Liver (tissue), 9 donors: ENCODE results near the gene CALY. TPM values are rescaled to one million over a fixed set of nuclear protein-coding genes. Genes with fewer than 3 reads are reported as not detected.
A peak's percentile ranks its signal among the peaks of the same experiment; 100 is the strongest.

ENCODE experiments used
- DNase-seq: peaks from one replicate; pipeline ENCODE4 v3.0.0-alpha.2; 2017; ENCODE audit warnings: low spot score
- H3K27ac ChIP-seq, 2 donors: one replicate each; pipeline ENCODE4 v1.7.0; 2013; ENCODE audit warnings: inconsistent platforms in 2 of 2, low read length in 2 of 2, control low read depth in 1 of 2, low read depth in 1 of 2, mild to moderate bottlenecking in 1 of 2
- H3K27me3 ChIP-seq, 4 donors: one replicate each; pipeline versions ENCODE4 v1.6.1 to v1.7.0; 2013; ENCODE audit warnings: low read length in 3 of 4, inconsistent platforms in 1 of 4, mild to moderate bottlenecking in 1 of 4, moderate library complexity in 1 of 4; ENCODE audit not compliant: control insufficient read depth in 4 of 4, insufficient read depth in 4 of 4
- H3K36me3 ChIP-seq, 4 donors: one replicate each; pipeline versions ENCODE4 v1.6.1 to v1.7.0; 2013; ENCODE audit warnings: low read length in 3 of 4, mild to moderate bottlenecking in 3 of 4, low read depth in 1 of 4, moderate library complexity in 1 of 4; ENCODE audit not compliant: control insufficient read depth in 4 of 4, insufficient read depth in 3 of 4
- H3K4me1 ChIP-seq, 4 donors: one replicate each; pipeline versions ENCODE4 v1.6.1 to v1.7.0; 2013; ENCODE audit warnings: low read length in 3 of 4, mild to moderate bottlenecking in 3 of 4, moderate library complexity in 1 of 4; ENCODE audit not compliant: control insufficient read depth in 4 of 4, insufficient read depth in 4 of 4
- H3K4me3 ChIP-seq, 3 donors: one replicate each; pipeline versions ENCODE4 v1.6.1 to v1.7.0; 2013; ENCODE audit warnings: low read length in 3 of 3, control low read depth in 1 of 3, low read depth in 1 of 3, mild to moderate bottlenecking in 1 of 3
- H3K9ac ChIP-seq, 2 donors: one replicate each; pipeline ENCODE4 v1.7.0; 2013; ENCODE audit warnings: low read length in 2 of 2, mild to moderate bottlenecking in 2 of 2, moderate library complexity in 2 of 2, control low read depth in 1 of 2, low read depth in 1 of 2
- H3K9me3 ChIP-seq, 4 donors: one replicate each; pipeline versions ENCODE4 v1.6.1 to v1.7.0; 2013; ENCODE audit warnings: low read length in 3 of 4; ENCODE audit not compliant: control insufficient read depth in 4 of 4
- CTCF ChIP-seq: fragments of 150-350 bp; IDR thresholded peaks from 2 replicates; pipeline ENCODE4 v1.5.1; 2017; ENCODE audit warnings: improper control_type of control experiment, low read depth, low read length; ENCODE audit not compliant: missing input control
- EGR1 ChIP-seq, 2 donors: IDR thresholded peaks; 2 replicates each; pipeline ENCODE4 v1.6.1; 2016 to 2018; ENCODE audit warnings: antibody characterized with exemption in 2 of 2, low read depth in 2 of 2
- FOXA1 ChIP-seq: IDR thresholded peaks from 2 replicates; pipeline ENCODE4 v1.6.1; 2016; ENCODE audit warnings: antibody characterized with exemption
- FOXA2 ChIP-seq: IDR thresholded peaks from 2 replicates; pipeline ENCODE4 v1.6.1; 2016; ENCODE audit warnings: antibody characterized with exemption
- GABPA ChIP-seq, 2 donors: IDR thresholded peaks in 1 of 2; conservative IDR thresholded peaks in 1 of 2; 2 replicates each; pipeline ENCODE4 v1.6.1; 2016; ENCODE audit warnings: antibody characterized with exemption in 2 of 2, mild to moderate bottlenecking in 1 of 2, moderate library complexity in 1 of 2
- HNF4A ChIP-seq, 2 donors: conservative IDR thresholded peaks; 2 replicates each; pipeline ENCODE4 v1.6.1; 2016; ENCODE audit warnings: antibody characterized with exemption in 2 of 2, mild to moderate bottlenecking in 2 of 2
- HNF4G ChIP-seq: IDR thresholded peaks from 2 replicates; pipeline ENCODE4 v1.6.1; 2016; ENCODE audit warnings: antibody characterized with exemption
- JUND ChIP-seq, 2 donors: IDR thresholded peaks; 2 replicates each; pipeline ENCODE4 v1.6.1; 2016; ENCODE audit warnings: antibody characterized with exemption in 2 of 2
- MAX ChIP-seq: IDR thresholded peaks from 2 replicates; pipeline ENCODE4 v1.6.1; 2016; ENCODE audit warnings: antibody characterized with exemption
- NR2F2 ChIP-seq: IDR thresholded peaks from 2 replicates; pipeline ENCODE4 v1.6.1; 2016; ENCODE audit warnings: antibody characterized with exemption
- RAD21 ChIP-seq, 2 donors: IDR thresholded peaks; 2 replicates each; pipeline ENCODE4 v1.6.1; 2016; ENCODE audit warnings: antibody characterized with exemption in 2 of 2, mild to moderate bottlenecking in 2 of 2
- RXRA ChIP-seq, 2 donors: IDR thresholded peaks; 2 replicates each; pipeline ENCODE4 v1.6.1; 2017 to 2018; ENCODE audit warnings: antibody characterized with exemption in 2 of 2, mild to moderate bottlenecking in 1 of 2
- SP1 ChIP-seq: IDR thresholded peaks from 2 replicates; pipeline ENCODE4 v1.6.1; 2018; ENCODE audit warnings: antibody characterized with exemption, mild to moderate bottlenecking
- TAF1 ChIP-seq: conservative IDR thresholded peaks from 2 replicates; pipeline ENCODE4 v1.6.1; 2016; ENCODE audit warnings: antibody characterized with exemption, mild to moderate bottlenecking
- YY1 ChIP-seq: IDR thresholded peaks from 2 replicates; pipeline ENCODE4 v1.6.1; 2016; ENCODE audit warnings: antibody characterized with exemption, mild to moderate bottlenecking
- ZBTB33 ChIP-seq: IDR thresholded peaks from 2 replicates; pipeline ENCODE4 v1.6.1; 2016; ENCODE audit warnings: antibody characterized with exemption
- WGBS: extraction: QIAGEN DNeasy Blood & Tissue Kit; methylation state at CpG from one replicate; pipeline ENCODE4 v1.1.7; 2013; 5-methylcytosine and 5-hydroxymethylcytosine counted together
- polyA plus RNA-seq, 2 donors: library from polyadenylated mRNA; stranded (reverse) in 1 of 2; unstranded in 1 of 2; fragments of 200-250 nt in 1 of 2; fragments of >200 nt in 1 of 2; fragmentation: Nextera tagmentation in 1 of 2; extraction: Ambion mirVana in 1 of 2; gene quantifications; one replicate each; pipeline versions ENCODE4 v1.2.1 to v1.2.3, GENCODE V29; 2013 to 2015
- total RNA-seq, 2 donors: library from RNA; depleted of rRNA; stranded (reverse); fragments of >200 nt; gene quantifications; one replicate each; pipeline ENCODE4 v1.2.3, GENCODE V29; 2014
- TF ChIP-seq, protein P1 (sequence below): IDR thresholded peaks from 2 replicates; pipeline ENCODE4 v1.6.1; 2016; ENCODE audit warnings: antibody characterized with exemption, mild to moderate bottlenecking
- TF ChIP-seq, protein P2 (sequence below): IDR thresholded peaks from 2 replicates; pipeline ENCODE4 v1.6.1; 2016; ENCODE audit warnings: antibody characterized with exemption
- donor health status: healthy.
- donor health status: healthy.
- donor health status: healthy.
- donor health status: healthy.
- donor health status: healthy.

The CALY gene
- total and polyA plus RNA-seq, 4 donors: 0.07 TPM; not detected in 3

DNA sequence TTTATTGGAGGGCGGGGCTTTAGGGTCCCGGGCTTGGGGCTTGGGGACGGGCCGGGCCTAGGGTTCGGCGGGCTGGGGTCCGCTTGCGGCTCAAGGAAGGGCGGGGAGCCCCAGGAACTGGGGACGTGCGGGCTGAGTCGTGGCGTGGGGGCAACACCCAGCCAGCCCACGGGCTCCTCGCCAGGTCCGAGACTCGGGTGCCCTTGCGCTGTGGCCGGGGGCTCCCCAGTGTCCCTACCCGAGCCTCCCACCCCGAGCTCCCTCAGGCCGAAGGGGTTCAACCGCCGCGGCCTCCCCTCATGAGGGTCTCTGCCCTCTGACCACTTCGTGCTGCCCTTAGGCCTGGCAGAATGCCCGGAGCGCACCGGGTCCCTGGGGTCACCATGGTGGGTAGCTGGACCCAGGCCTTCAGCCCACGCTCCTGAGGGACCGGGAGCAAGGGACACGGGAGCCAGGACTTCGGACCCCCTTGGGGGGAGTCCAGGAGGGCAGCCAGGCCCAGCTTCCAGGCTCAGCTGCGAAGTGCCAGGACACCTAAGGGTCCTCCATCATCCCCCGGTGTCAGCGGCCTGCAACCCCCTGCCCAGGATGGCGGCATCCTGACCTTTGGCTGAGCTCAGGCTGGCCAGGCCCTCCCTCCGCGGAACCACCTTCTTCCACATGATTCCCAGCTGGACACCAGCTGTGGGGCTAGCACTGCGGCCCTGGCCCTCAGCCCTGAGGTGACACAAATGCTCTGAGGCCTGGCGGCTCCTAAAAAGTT is 21.6 kb upstream of the CALY start (continued):
- no peak for TF ChIP-seq HNF4G
- TF ChIP-seq ZBTB33: no peak

DNA sequence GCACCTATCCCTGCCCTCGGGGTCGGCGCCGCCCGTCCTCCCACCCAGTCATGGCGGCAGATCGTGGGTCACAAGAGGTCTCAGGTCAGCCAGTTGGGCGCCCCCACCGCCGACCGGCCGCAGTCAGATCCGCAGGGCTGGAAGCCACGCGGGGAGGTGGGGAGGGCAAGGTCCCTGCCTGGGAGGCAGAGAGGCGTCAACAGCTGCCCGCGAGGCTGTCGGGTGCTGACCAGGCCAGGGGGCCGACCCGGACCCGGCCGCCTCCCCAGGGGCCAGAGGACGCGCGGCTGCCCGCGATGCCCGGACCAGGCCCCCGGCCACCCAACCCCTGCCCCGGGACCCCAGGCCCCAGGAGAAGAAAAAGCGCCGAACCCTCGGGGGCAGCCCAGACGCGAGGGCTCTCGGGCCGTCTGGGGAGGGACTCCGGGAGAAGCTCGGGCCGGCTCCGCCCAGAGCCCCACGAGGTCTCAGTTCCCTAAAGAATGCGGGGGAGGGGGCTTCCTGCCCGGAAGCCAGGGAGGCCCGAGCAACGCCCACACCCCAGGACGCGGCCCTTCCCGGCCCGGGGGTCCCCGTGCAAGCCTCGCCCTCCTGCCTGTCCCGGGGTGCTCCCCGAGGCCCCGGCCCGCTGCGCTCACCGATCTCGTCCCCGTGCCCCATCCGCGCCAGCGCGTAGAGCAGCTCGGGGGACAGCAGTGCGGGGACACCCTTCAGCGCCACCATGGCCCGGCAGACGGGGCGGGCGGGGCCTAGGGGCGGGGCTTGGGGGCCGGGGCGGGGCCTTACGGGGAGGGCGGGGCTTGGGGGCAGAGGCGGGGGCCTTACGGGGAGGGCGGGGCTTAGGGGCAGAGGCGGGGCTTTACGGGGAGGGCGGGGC is 20.8 kb upstream of the CALY start, which contains the start of gene FUOM:
FUOM (minus strand) TSS at position 735 of the 877 bp plus-strand sequence; CDS start at position 723, 12 bp downstream.
- Histone ChIP-seq H3K27me3 (no peaks in the 10 kb centered on the region), H3K4me3 (peak within 1 kb of the TSS; percentile 56 to 77 (median 64)), H3K27ac (peak within 1 kb of the TSS; percentile 91 to 93), H3K9ac (peak within 1 kb of the TSS; percentile 58 to 68), H3K36me3 (peaks cover 2 to 11% (median 8%) of the 10 kb centered on the region in 4 donors), H3K4me1 (peaks cover 19 to 81% (median 66%) of the 10 kb centered on the region in 4 donors), H3K9me3 (no peaks in the 10 kb centered on the region)
- DNase-seq: peak; percentile 63
- peak; percentile 54 to 63 for TF ChIP-seq HNF4A (conservative IDR thresholded peaks at IDR 0.05)
- no peak for TF ChIP-seq NR2F2
- TF ChIP-seq TAF1: no peak
- peak in 1 of 2 donors; percentile 8 for TF ChIP-seq GABPA (IDR thresholded peaks at IDR 0.05 in 1 of 2, conservative IDR thresholded peaks at IDR 0.05 in 1 of 2)
- peak; percentile 30 for TF ChIP-seq YY1
- no peak for TF ChIP-seq RAD21 (IDR thresholded peaks at IDR 0.05)
- TF ChIP-seq, protein P1, sequence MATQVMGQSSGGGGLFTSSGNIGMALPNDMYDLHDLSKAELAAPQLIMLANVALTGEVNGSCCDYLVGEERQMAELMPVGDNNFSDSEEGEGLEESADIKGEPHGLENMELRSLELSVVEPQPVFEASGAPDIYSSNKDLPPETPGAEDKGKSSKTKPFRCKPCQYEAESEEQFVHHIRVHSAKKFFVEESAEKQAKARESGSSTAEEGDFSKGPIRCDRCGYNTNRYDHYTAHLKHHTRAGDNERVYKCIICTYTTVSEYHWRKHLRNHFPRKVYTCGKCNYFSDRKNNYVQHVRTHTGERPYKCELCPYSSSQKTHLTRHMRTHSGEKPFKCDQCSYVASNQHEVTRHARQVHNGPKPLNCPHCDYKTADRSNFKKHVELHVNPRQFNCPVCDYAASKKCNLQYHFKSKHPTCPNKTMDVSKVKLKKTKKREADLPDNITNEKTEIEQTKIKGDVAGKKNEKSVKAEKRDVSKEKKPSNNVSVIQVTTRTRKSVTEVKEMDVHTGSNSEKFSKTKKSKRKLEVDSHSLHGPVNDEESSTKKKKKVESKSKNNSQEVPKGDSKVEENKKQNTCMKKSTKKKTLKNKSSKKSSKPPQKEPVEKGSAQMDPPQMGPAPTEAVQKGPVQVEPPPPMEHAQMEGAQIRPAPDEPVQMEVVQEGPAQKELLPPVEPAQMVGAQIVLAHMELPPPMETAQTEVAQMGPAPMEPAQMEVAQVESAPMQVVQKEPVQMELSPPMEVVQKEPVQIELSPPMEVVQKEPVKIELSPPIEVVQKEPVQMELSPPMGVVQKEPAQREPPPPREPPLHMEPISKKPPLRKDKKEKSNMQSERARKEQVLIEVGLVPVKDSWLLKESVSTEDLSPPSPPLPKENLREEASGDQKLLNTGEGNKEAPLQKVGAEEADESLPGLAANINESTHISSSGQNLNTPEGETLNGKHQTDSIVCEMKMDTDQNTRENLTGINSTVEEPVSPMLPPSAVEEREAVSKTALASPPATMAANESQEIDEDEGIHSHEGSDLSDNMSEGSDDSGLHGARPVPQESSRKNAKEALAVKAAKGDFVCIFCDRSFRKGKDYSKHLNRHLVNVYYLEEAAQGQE: no peak
- TF ChIP-seq JUND (IDR thresholded peaks at IDR 0.05): no peak
- no peak for TF ChIP-seq FOXA1
- TF ChIP-seq, protein P2, sequence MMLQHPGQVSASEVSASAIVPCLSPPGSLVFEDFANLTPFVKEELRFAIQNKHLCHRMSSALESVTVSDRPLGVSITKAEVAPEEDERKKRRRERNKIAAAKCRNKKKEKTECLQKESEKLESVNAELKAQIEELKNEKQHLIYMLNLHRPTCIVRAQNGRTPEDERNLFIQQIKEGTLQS: no peak
- TF ChIP-seq CTCF: peak; percentile 15
- peak; percentile 21 for TF ChIP-seq SP1
- TF ChIP-seq ZBTB33: no peak
- peak in 1 of 2 donors; percentile 38 for TF ChIP-seq EGR1 (IDR thresholded peaks at IDR 0.05; ENCODE audit: low read depth in 2 of 2)
- TF ChIP-seq HNF4G: no peak
- no peak for TF ChIP-seq MAX
- no peak for TF ChIP-seq FOXA2
- TF ChIP-seq RXRA (IDR thresholded peaks at IDR 0.05): peak; percentile 38
- 2% methylated on average over 83 of the region's 83 CpGs for WGBS
